AG04450 (cell line): ENCODE data around the gene ZNF638. TPM values are rescaled to one million over a fixed set of nuclear protein-coding genes. Genes with fewer than 3 reads are reported as not detected.

Experiments
- CTCF ChIA-PET: fragments of 300-600, 350-600 bp; formaldehyde crosslinking; extraction: SDS; loops from one replicate; lab custom pipeline; 2022; ENCODE audit warnings: antibody characterized with exemption, inconsistent platforms; lab: Charles Lee
- POLR2A ChIA-PET: fragments of 350-600 bp; formaldehyde crosslinking; extraction: SDS; loops from one replicate; lab custom pipeline; 2021; ENCODE audit warnings: antibody characterized with exemption, inconsistent platforms; lab: Yijun Ruan, JAX
- DNase-seq: peaks from one replicate; pipeline ENCODE4 v3.0.0-alpha.2; 2011; ENCODE audit warnings: low read depth, low spot score
- H3K27ac ChIP-seq: one replicate; pipeline ENCODE4 v1.5.1; 2012; ENCODE audit warnings: low read depth, low read length, control low read depth
- H3K27me3 ChIP-seq: one replicate; pipeline ENCODE4 v1.6.0; 2012; ENCODE audit warnings: low read length; ENCODE audit not compliant: control insufficient read depth, insufficient read depth
- H3K4me3 ChIP-seq: 2 replicates; pipeline ENCODE4 v1.5.1; 2011; ENCODE audit warnings: mild to moderate bottlenecking, low read depth, low read length, control low read depth
- H3K9me3 ChIP-seq: 2 replicates; pipeline ENCODE4 v1.5.1; 2012; ENCODE audit warnings: low read length; ENCODE audit not compliant: control insufficient read depth, insufficient read depth
- polyA plus RNA-seq: library from polyadenylated mRNA; depleted of rRNA; stranded (reverse); fragments of >200 nt; gene quantifications from 2 replicates; pipeline ENCODE4 v1.2.3, GENCODE V29; 2011
- TF ChIP-seq, protein P1 (sequence below): IDR thresholded peaks from 2 replicates; pipeline ENCODE4 v1.5.1; 2011; ENCODE audit warnings: low read depth, low read length, control low read depth, inconsistent platforms

ZNF638 gene
- polyA plus RNA-seq, 1 experiment: 105 TPM

DNA sequence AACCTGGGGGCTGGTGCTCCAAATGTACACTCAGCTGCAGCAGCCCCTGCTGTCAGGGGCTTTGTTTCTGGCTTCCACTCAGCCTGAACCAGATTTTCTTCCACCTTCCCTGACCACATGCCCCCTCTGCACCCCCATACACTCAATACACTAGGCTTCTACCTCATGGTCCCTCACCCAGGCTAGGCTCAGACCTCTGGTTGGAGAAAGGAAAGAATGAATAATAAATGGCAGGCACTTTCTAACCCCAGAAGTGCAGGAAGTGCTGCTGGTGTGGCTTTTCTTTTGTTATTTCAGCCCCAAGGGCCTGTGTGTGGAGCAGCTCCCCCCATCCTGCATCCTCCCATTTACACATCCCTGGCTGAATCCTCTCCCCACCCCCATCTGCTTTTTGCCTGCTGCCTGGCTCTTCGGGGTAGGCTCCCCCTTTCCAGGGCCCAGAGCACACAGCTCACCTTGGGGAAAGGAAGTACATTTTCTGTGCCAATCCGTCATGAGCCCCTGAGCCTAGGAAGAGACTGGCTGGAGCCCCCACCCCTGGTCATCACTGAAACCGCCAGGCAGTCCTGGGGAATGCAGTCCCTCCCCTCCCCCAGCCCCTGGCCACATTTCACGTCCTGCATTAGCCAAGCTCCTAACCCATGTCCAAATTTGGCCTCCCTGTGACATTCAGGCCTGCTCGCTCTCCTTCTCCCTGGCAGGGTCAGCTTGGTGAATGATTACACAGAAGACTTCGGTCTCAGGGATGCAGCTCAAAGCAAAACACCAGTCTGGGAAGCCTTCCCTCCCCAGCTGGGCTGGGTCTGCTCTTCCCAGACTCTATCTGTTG is 124.4 kb downstream of the ZNF638 start:
- Histone ChIP-seq H3K27ac (no peak overlapping the region), H3K9me3 (no peaks in the 10 kb centered on the region; the same call in 1 of the 2 replicates), H3K4me3 (no peak overlapping the region), H3K27me3 (peaks cover 31% of the 10 kb centered on the region)
- POLR2A ChIA-PET: no interaction called here
- CTCF ChIA-PET: interaction anchor here (0.7 to 1.3 kb wide), 6 partner anchors 22 to 156 kb away, joined by 3 read pairs; partner anchors contain the start of gene ZNF638
- DNase-seq: no peak
- TF ChIP-seq, protein P1, sequence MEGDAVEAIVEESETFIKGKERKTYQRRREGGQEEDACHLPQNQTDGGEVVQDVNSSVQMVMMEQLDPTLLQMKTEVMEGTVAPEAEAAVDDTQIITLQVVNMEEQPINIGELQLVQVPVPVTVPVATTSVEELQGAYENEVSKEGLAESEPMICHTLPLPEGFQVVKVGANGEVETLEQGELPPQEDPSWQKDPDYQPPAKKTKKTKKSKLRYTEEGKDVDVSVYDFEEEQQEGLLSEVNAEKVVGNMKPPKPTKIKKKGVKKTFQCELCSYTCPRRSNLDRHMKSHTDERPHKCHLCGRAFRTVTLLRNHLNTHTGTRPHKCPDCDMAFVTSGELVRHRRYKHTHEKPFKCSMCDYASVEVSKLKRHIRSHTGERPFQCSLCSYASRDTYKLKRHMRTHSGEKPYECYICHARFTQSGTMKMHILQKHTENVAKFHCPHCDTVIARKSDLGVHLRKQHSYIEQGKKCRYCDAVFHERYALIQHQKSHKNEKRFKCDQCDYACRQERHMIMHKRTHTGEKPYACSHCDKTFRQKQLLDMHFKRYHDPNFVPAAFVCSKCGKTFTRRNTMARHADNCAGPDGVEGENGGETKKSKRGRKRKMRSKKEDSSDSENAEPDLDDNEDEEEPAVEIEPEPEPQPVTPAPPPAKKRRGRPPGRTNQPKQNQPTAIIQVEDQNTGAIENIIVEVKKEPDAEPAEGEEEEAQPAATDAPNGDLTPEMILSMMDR: no peak

DNA sequence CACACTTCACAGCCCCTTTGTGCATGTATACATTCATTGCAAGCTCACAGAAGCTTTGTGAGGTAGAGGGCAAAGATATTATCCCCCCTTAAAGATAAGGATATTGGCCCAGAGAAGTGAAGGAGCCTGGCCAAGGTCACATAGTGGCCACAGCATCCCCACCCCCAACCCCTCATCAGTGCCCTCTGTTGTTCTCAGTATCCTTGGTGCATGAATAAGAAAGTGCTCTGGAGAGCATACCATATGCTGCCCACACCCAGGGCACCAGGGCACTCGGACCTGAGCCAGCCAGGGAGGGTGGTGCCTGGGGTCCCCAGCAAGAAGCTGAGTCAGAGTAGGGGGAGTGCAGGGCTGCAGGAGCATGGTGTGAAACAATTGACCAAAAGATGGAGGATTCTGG is 125.0 kb downstream of the ZNF638 start:
- Histone ChIP-seq H3K4me3 (no peak overlapping the region), H3K9me3 (no peaks in the 10 kb centered on the region; the same call in 1 of the 2 replicates), H3K27ac (no peak overlapping the region), H3K27me3 (peaks cover 27% of the 10 kb centered on the region)
- ChIA-PET CTCF (interaction anchor here (0.8 to 1.2 kb wide), 2 partner anchors 44 to 157 kb away, joined by 3 read pairs; no protein-coding TSS in a partner anchor), POLR2A (no interaction called here)
- no peak for DNase-seq
- TF ChIP-seq, protein P1: no peak

DNA sequence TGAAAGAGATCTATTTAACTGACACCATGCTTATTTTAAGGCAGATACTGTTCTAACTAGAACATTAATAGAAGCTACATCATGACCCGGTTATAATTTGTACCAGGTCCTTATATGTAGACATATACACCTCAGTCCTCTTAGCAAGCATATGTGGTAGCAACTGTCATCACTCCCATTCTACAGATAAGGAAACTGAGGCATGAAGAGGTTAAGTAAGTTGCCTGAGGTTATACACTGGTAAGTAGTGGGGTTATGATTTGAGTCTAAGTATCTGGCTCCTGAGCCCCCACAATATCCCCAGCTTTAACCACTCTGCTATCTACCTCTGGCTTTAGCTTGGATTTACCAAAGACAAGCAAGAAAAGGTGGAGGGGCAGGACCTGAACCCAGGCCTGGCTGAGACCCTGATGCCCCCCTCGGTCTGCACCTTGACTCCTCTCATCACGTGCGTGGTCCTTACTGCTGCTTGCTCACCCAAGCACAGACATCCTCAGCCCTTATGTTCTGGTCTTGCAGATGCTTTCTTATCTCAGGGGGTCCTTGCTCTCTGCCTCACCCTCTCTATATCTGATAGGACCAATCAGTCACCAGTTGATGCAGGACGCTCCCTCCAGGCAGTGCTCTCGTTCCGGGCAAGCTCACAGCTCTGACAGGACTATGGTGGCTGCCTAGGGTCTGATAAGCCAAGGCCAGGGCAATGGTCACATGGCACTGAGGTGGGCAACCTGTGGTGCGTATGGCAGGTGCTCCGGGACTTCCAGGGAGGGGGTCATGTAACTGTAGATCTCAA is 125.7 kb downstream of the ZNF638 start:
- DNase-seq: no peak
- ChIA-PET CTCF (interaction anchor here (0.9 to 1.2 kb wide), 2 partner anchors 157 to 174 kb away, joined by 3 read pairs; no protein-coding TSS in a partner anchor), POLR2A (no interaction called here)
- Histone ChIP-seq H3K27ac (no peak overlapping the region), H3K4me3 (no peak overlapping the region), H3K9me3 (peaks cover 5% of the 10 kb centered on the region), H3K27me3 (peaks cover 27% of the 10 kb centered on the region)
- TF ChIP-seq, protein P1: no peak

GRCh38 chr2:71457923-71458322 is 126.3 kb downstream of the ZNF638 start:
- Histone ChIP-seq H3K4me3 (no peak overlapping the region), H3K27ac (no peak overlapping the region), H3K27me3 (peaks cover 27% of the 10 kb centered on the region), H3K9me3 (peaks cover 11% of the 10 kb centered on the region)
- no peak for DNase-seq
- CTCF ChIA-PET: interaction anchor here (0.9 kb wide), 1 partner anchor 175 kb away, joined by 3 read pairs; no protein-coding TSS in a partner anchor
- POLR2A ChIA-PET: no interaction called here
- TF ChIP-seq, protein P1: no peak
